ENCODE data around the gene USH2A. TPM values are rescaled to one million over a fixed set of nuclear protein-coding genes. Genes with fewer than 3 reads are reported as not detected.
"Not testable (repeated sequence)": the region's sequence is repeated elsewhere in the genome, so short reads cannot be mapped to it uniquely, and the experiment has no call there.

Gene USH2A
- total and polyA plus RNA-seq, 8 donors: 0.03 to 0.28 (median 0.06) TPM

GRCh38 chr1:216154063-216154462 lies 269.2 kb downstream of the USH2A start:
- Histone ChIP-seq H3K27me3 (no peaks in the 10 kb centered on the region), H3K27ac (no peak overlapping the region), H3K36me3 (no peaks in the 10 kb centered on the region), H3K4me1 (no peaks in the 10 kb centered on the region), H3K9me3 (no peaks in the 10 kb centered on the region), H3K4me3 (no peak overlapping the region)
- intact Hi-C loops (cut with DNase I): no loop called here
- no peak for DNase-seq
- no peak for TF ChIP-seq CTCF (IDR thresholded peaks at IDR 0.05)
- no peak for FAIRE-seq
- no peak for ATAC-seq

GRCh38 chr1:216153130-216153529 lies 270.1 kb downstream of the USH2A start:
- 86 to 91% methylated on average over 2 of the region's 2 CpGs for WGBS, 2 donors
- intact Hi-C loops (cut with DNase I): no loop called here
- DNase-seq (no peak), ATAC-seq (no peak), FAIRE-seq (no peak)
- Histone ChIP-seq H3K4me1 (no peaks in the 10 kb centered on the region), H3K27me3 (no peaks in the 10 kb centered on the region), H3K27ac (no peak overlapping the region), H3K4me3 (no peak overlapping the region), H3K9me3 (no peaks in the 10 kb centered on the region), H3K36me3 (no peaks in the 10 kb centered on the region)
- TF ChIP-seq CTCF (IDR thresholded peaks at IDR 0.05): no peak

- WGBS, 2 donors: 74 to 80% methylated on average over 4 of the region's 7 CpGs
- H3K27me3 ChIP-seq; H3K27ac ChIP-seq; ATAC-seq; H3K9me3 ChIP-seq; H3K4me1 ChIP-seq; H3K4me3 ChIP-seq; DNase-seq; H3K36me3 ChIP-seq; FAIRE-seq; intact Hi-C loops (cut with DNase I): not testable (repeated sequence)
These were observed 277.7 kb downstream of the USH2A start for GRCh38 chr1:216145451-216146018.

- FAIRE-seq: no peak
- no peak for DNase-seq
- intact Hi-C loops (cut with DNase I): no loop called here
- Histone ChIP-seq H3K9me3 (no peaks in the 10 kb centered on the region), H3K4me1 (no peaks in the 10 kb centered on the region), H3K36me3 (no peaks in the 10 kb centered on the region), H3K27ac (no peak overlapping the region), H3K4me3 (no peak overlapping the region), H3K27me3 (no peaks in the 10 kb centered on the region)
- TF ChIP-seq CTCF (IDR thresholded peaks at IDR 0.05): no peak
- no peak for ATAC-seq
- 60 to 65% methylated on average over 5 of the region's 5 CpGs for WGBS, 2 donors
These were observed 278.4 kb downstream of the USH2A start for GRCh38 chr1:216144661-216145450.

- Histone ChIP-seq H3K4me3 (no peak overlapping the region), H3K27ac (no peak overlapping the region), H3K4me1 (no peaks in the 10 kb centered on the region), H3K9me3 (no peaks in the 10 kb centered on the region), H3K36me3 (no peaks in the 10 kb centered on the region), H3K27me3 (no peaks in the 10 kb centered on the region)
- TF ChIP-seq CTCF (IDR thresholded peaks at IDR 0.05): no peak
- ATAC-seq: no peak
- intact Hi-C loops (cut with DNase I): no loop called here
- WGBS, 2 donors: 61 to 69% methylated on average over 2 of the region's 2 CpGs
- DNase-seq: no peak
- FAIRE-seq: no peak
These were observed 280.3 kb downstream of the USH2A start for GRCh38 chr1:216142921-216143320.

Data from pancreas (tissue), 10 donors.